Lower leg skin (tissue), 4 donors: ENCODE results near the gene TMEM144. TPM values are rescaled to one million over a fixed set of nuclear protein-coding genes. Genes with fewer than 3 reads are reported as not detected.

Experiments used
- DNase-seq, 2 donors: peaks; one replicate each; pipeline ENCODE4 v3.0.0-alpha.2; 2019; ENCODE audit warnings: low spot score in 2 of 2
- H3K4me3 ChIP-seq: fragments of 200-600 bp; sonication (generic); 2 replicates; pipeline ENCODE4 v1.5.1; 2017; ENCODE audit warnings: mild to moderate bottlenecking, low read depth; ENCODE audit not compliant: poor library complexity, severe bottlenecking
- CTCF ChIP-seq, 3 donors: fragments of 450-650 bp; IDR thresholded peaks; one replicate each; pipeline ENCODE4 v1.5.1; 2016; ENCODE audit warnings: antibody characterized with exemption in 3 of 3, mild to moderate bottlenecking in 3 of 3, moderate library complexity in 2 of 3
- POLR2A ChIP-seq, 2 donors: fragments of 450-650 bp; IDR thresholded peaks; one replicate each; pipeline ENCODE4 v1.6.1; 2016 to 2017; ENCODE audit warnings: antibody characterized with exemption in 2 of 2, mild to moderate bottlenecking in 1 of 2, moderate library complexity in 1 of 2
- WGBS, 2 donors: methylation state at CpG; one replicate each; pipeline ENCODE4 v1.1.5; 2018; 5-methylcytosine and 5-hydroxymethylcytosine counted together
- intact Hi-C: fragments of 100-400 bp; cut with DNase I; formaldehyde crosslinking; loops from one replicate; pipeline ENCODE4 v1.15.0; 2023; ENCODE audit warnings: low total_unique reads
- total RNA-seq, 4 donors: library from RNA; depleted of rRNA; stranded (reverse); fragments of >200 nt; gene quantifications; one replicate each; pipeline ENCODE4 v1.1.0, GENCODE V29; 2016

TMEM144 gene
- total RNA-seq, 4 donors from 2014 or later, result 3.9 to 5.3 (median 4.6) TPM

GRCh38 chr4:158172261-158173258 lies 37.7 kb upstream of the TMEM144 start, which contains the start of gene GASK1B:
GASK1B (minus strand) TSS chr4:158173025; CDS start chr4:158171375, 1,650 bp downstream.
- intact Hi-C loops, result loop anchor here (10.0 kb wide), 1 partner anchor 178 kb away; no protein-coding TSS in a partner anchor
- no peak for TF ChIP-seq POLR2A (IDR thresholded peaks at IDR 0.05)
- no peak for TF ChIP-seq CTCF (IDR thresholded peaks at IDR 0.05)
- 9 to 10% methylated on average over 12 of the region's 12 CpGs for WGBS, 2 donors
- DNase-seq, result peak in 1 of 2 donors; percentile 39
- H3K4me3 ChIP-seq, result no peak within 1 kb of the TSS

- intact Hi-C loops, result loop anchor here (10.0 kb wide), 1 partner anchor 181 kb away; no protein-coding TSS in a partner anchor
- DNase-seq, result no peak
- no peak for TF ChIP-seq CTCF (IDR thresholded peaks at IDR 0.05)
- no peak for TF ChIP-seq POLR2A (IDR thresholded peaks at IDR 0.05)
- no peak overlapping the region for H3K4me3 ChIP-seq
- 67 to 70% methylated on average over 2 of the region's 2 CpGs for WGBS, 2 donors
Observed at GRCh38 chr4:158176108-158176507, 34.2 kb upstream of the TMEM144 start.

- TF ChIP-seq CTCF (IDR thresholded peaks at IDR 0.05), result no peak
- no peak for TF ChIP-seq POLR2A (IDR thresholded peaks at IDR 0.05)
- no peak overlapping the region for H3K4me3 ChIP-seq
- no peak for DNase-seq
- intact Hi-C loops, result loop anchor here (10.0 kb wide), 1 partner anchor 182 kb away; no protein-coding TSS in a partner anchor
Observed at GRCh38 chr4:158176776-158177175, 33.5 kb upstream of the TMEM144 start.

GRCh38 chr4:158179465-158179864 lies 30.8 kb upstream of the TMEM144 start:
- intact Hi-C loops, result loop anchor here (10.0 kb wide), 1 partner anchor 185 kb away; no protein-coding TSS in a partner anchor
- WGBS, 2 donors, result 66 to 70% methylated on average over 3 of the region's 3 CpGs
- TF ChIP-seq CTCF (IDR thresholded peaks at IDR 0.05) (no peak), POLR2A (IDR thresholded peaks at IDR 0.05) (no peak)
- no peak overlapping the region for H3K4me3 ChIP-seq
- DNase-seq, result no peak

- no peak overlapping the region for H3K4me3 ChIP-seq
- DNase-seq, result no peak
- no peak for TF ChIP-seq POLR2A (IDR thresholded peaks at IDR 0.05)
- TF ChIP-seq CTCF (IDR thresholded peaks at IDR 0.05), result no peak
- WGBS, 2 donors, result 50 to 73% methylated on average over 5 of the region's 5 CpGs
- intact Hi-C loops, result no loop called here
Observed at GRCh38 chr4:158181906-158182305, 28.4 kb upstream of the TMEM144 start.
